Measurements from ENCODE around the gene PKIB.

Gene PKIB

GRCh38 chr6:122671251-122671650 is 61.0 kb downstream of the PKIB start:
- no peaks in the 10 kb centered on the region for H3K79me2 ChIP-seq
- no peak overlapping the region for H2AFZ ChIP-seq
- H3K27ac ChIP-seq = no peak overlapping the region
- H3K9ac ChIP-seq = no peak overlapping the region
- H3K27me3 ChIP-seq (ENCODE audit: control insufficient read depth, insufficient read depth, low read length) = no peaks in the 10 kb centered on the region
- H3K9me3 ChIP-seq (ENCODE audit: control insufficient read depth, low read length) = no peaks in the 10 kb centered on the region
- no peak overlapping the region for H3K4me2 ChIP-seq (ENCODE audit: low read length)
- H3K4me1 ChIP-seq = peaks cover 5% of the 10 kb centered on the region
- no peak overlapping the region for H3K4me3 ChIP-seq (ENCODE audit: low read depth, low read length)
- no peaks in the 10 kb centered on the region for H3K36me3 ChIP-seq (ENCODE audit: control insufficient read depth, insufficient read depth, low read length)
- no peak for TF ChIP-seq CTCF (IDR thresholded peaks at IDR 0.05)

- no peak overlapping the region for H2AFZ ChIP-seq
- H3K4me2 ChIP-seq (ENCODE audit: low read length) = no peak overlapping the region
- TF ChIP-seq CTCF (IDR thresholded peaks at IDR 0.05) = no peak
- H3K9ac ChIP-seq = no peak overlapping the region
- H3K4me1 ChIP-seq = peaks cover 5% of the 10 kb centered on the region
- H3K79me2 ChIP-seq = no peaks in the 10 kb centered on the region
- H3K4me3 ChIP-seq (ENCODE audit: low read depth, low read length) = no peak overlapping the region
- H3K9me3 ChIP-seq (ENCODE audit: control insufficient read depth, low read length) = no peaks in the 10 kb centered on the region
- no peak overlapping the region for H3K27ac ChIP-seq
- no peaks in the 10 kb centered on the region for H3K36me3 ChIP-seq (ENCODE audit: control insufficient read depth, insufficient read depth, low read length)
- H3K27me3 ChIP-seq (ENCODE audit: control insufficient read depth, insufficient read depth, low read length) = no peaks in the 10 kb centered on the region
Measured at GRCh38 chr6:122673343-122673961, 63.2 kb downstream of the PKIB start.

DNA sequence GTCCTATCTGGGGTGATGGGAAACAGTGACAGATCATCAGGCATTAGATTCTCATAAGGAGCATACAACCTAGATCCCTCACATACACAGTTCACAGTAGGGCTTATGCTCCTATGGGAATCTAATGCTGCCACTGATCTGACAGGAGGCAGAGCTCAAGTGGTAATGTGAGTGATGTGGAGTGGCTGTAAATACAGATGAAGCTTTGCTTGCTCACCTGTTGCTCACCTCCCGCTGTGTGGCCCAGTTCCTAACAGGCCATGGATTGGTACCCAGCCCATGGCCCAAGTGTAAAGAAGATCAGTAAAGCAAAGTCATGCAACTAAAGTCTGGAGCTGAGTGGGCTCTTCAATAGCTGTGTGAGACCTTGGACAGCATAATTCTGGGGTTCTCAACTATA is 65.9 kb downstream of the PKIB start:
- Histone ChIP-seq H3K27me3 (ENCODE audit: control insufficient read depth, insufficient read depth, low read length) (no peaks in the 10 kb centered on the region), H3K4me1 (peaks cover 5% of the 10 kb centered on the region), H2AFZ (no peak overlapping the region), H3K9me3 (ENCODE audit: control insufficient read depth, low read length) (no peaks in the 10 kb centered on the region), H3K27ac (no peak overlapping the region), H3K4me3 (ENCODE audit: low read depth, low read length) (no peak overlapping the region), H3K9ac (no peak overlapping the region), H3K4me2 (ENCODE audit: low read length) (no peak overlapping the region), H3K79me2 (no peaks in the 10 kb centered on the region), H3K36me3 (ENCODE audit: control insufficient read depth, insufficient read depth, low read length) (no peaks in the 10 kb centered on the region)
- no peak for TF ChIP-seq CTCF (IDR thresholded peaks at IDR 0.05)

- TF ChIP-seq CTCF (IDR thresholded peaks at IDR 0.05) = no peak
Measured at GRCh38 chr6:122676688-122677087, 66.5 kb downstream of the PKIB start.

GRCh38 chr6:122677406-122677805 is 67.2 kb downstream of the PKIB start:
- Histone ChIP-seq H3K27me3 (ENCODE audit: control insufficient read depth, insufficient read depth, low read length) (no peaks in the 10 kb centered on the region), H3K4me3 (ENCODE audit: low read depth, low read length) (no peak overlapping the region), H2AFZ (no peak overlapping the region), H3K36me3 (ENCODE audit: control insufficient read depth, insufficient read depth, low read length) (no peaks in the 10 kb centered on the region), H3K9ac (no peak overlapping the region), H3K9me3 (ENCODE audit: control insufficient read depth, low read length) (no peaks in the 10 kb centered on the region), H3K4me2 (ENCODE audit: low read length) (no peak overlapping the region), H3K4me1 (peaks cover 5% of the 10 kb centered on the region), H3K79me2 (no peaks in the 10 kb centered on the region), H3K27ac (no peak overlapping the region)
- no peak for TF ChIP-seq CTCF (IDR thresholded peaks at IDR 0.05)

More at GRCh38 chr6:122676688-122677087, 66.5 kb downstream of the PKIB start:
- Histone ChIP-seq H3K4me2 (ENCODE audit: low read length) (no peak overlapping the region), H3K9me3 (ENCODE audit: control insufficient read depth, low read length) (no peaks in the 10 kb centered on the region), H3K9ac (no peak overlapping the region), H3K36me3 (ENCODE audit: control insufficient read depth, insufficient read depth, low read length) (no peaks in the 10 kb centered on the region), H3K27ac (no peak overlapping the region), H3K4me3 (ENCODE audit: low read depth, low read length) (no peak overlapping the region), H3K27me3 (ENCODE audit: control insufficient read depth, insufficient read depth, low read length) (no peaks in the 10 kb centered on the region), H2AFZ (no peak overlapping the region), H3K79me2 (no peaks in the 10 kb centered on the region), H3K4me1 (peaks cover 5% of the 10 kb centered on the region)
